SK-N-SH treated with all-trans-retinoic acid at 6 μM for 48 hours (cell line): Measurements from ENCODE around the gene CXCL1.

Source experiments
- ATAC-seq: fragments of 200-7000 bp; cut with Tn5 transposase; 3 replicates; pipeline ENCODE4 v1.9.1; 2020; ENCODE audit warnings: mild to moderate bottlenecking, moderate library complexity
- ARNTL ChIP-seq: fragments of 450-650 bp; formaldehyde crosslinking; IDR thresholded peaks from 2 replicates; pipeline ENCODE4 v1.5.0; 2020; ENCODE audit warnings: low read depth, mild to moderate bottlenecking, moderate library complexity, borderline replicate concordance
- CREB5 ChIP-seq: fragments of 250-450 bp; sonication (Bioruptor Pico); IDR thresholded peaks from 2 replicates; pipeline ENCODE4 v1.5.1; 2020; ENCODE audit warnings: low read depth, mild to moderate bottlenecking, moderate library complexity
- CSDC2 ChIP-seq: fragments of 250-450 bp; sonication (Bioruptor Pico); IDR thresholded peaks from 2 replicates; pipeline ENCODE4 v1.5.0; 2020; ENCODE audit warnings: mild to moderate bottlenecking, moderate library complexity
- CSRNP3 ChIP-seq: fragments of 250-450 bp; sonication (Bioruptor Pico); IDR thresholded peaks from 2 replicates; pipeline ENCODE4 v1.5.1; 2021; ENCODE audit warnings: mild to moderate bottlenecking, moderate library complexity
- GLIS3 ChIP-seq: fragments of 250-450 bp; sonication (Bioruptor Pico); IDR thresholded peaks from 2 replicates; pipeline ENCODE4 v1.5.0; 2020; ENCODE audit warnings: mild to moderate bottlenecking, moderate library complexity
- ISL1 ChIP-seq: fragments of 250-450 bp; sonication (Bioruptor Pico); IDR thresholded peaks from 2 replicates; pipeline ENCODE4 v2.1.2; 2022; ENCODE audit warnings: mild to moderate bottlenecking, moderate library complexity
- OSR1 ChIP-seq: fragments of 250-450 bp; sonication (Bioruptor Pico); IDR thresholded peaks from 2 replicates; pipeline ENCODE4 v1.8.0; 2022; ENCODE audit warnings: moderate library complexity, mild to moderate bottlenecking, inconsistent platforms
- RARB ChIP-seq: fragments of 250-450 bp; sonication (Bioruptor Pico); IDR thresholded peaks from 2 replicates; pipeline ENCODE4 v1.8.0; 2021; ENCODE audit warnings: mild to moderate bottlenecking, moderate library complexity
- SNAI2 ChIP-seq: fragments of 250-450 bp; sonication (Bioruptor Pico); IDR thresholded peaks from 2 replicates; pipeline ENCODE4 v1.5.0; 2020; ENCODE audit warnings: mild to moderate bottlenecking, moderate library complexity
- TCF4 ChIP-seq: fragments of 250-450 bp; sonication (Bioruptor Pico); IDR thresholded peaks from 2 replicates; pipeline ENCODE4 v1.8.0; 2021; ENCODE audit warnings: mild to moderate bottlenecking, moderate library complexity, borderline replicate concordance
- TOX ChIP-seq: fragments of 250-450 bp; sonication (Bioruptor Pico); IDR thresholded peaks from 2 replicates; pipeline ENCODE4 v1.8.0; 2021; ENCODE audit warnings: mild to moderate bottlenecking, moderate library complexity, borderline replicate concordance
- ZC3H10 ChIP-seq: fragments of 250-450 bp; sonication (Bioruptor Pico); IDR thresholded peaks from 2 replicates; pipeline ENCODE4 v1.5.1; 2021; ENCODE audit warnings: mild to moderate bottlenecking, moderate library complexity
- ZFP3 ChIP-seq: fragments of 250-450 bp; sonication (Bioruptor Pico); IDR thresholded peaks from 2 replicates; pipeline ENCODE4 v1.5.0; 2020; ENCODE audit warnings: mild to moderate bottlenecking, moderate library complexity
- ZNF565 ChIP-seq: fragments of 450-650 bp; formaldehyde crosslinking; conservative IDR thresholded peaks from 2 replicates; pipeline ENCODE4 v1.5.0; 2020; ENCODE audit warnings: low read depth, mild to moderate bottlenecking, moderate library complexity
- ZNF70 ChIP-seq: fragments of 450-650 bp; formaldehyde crosslinking; IDR thresholded peaks from 2 replicates; pipeline ENCODE4 v1.5.0; 2020; ENCODE audit warnings: mild to moderate bottlenecking, moderate library complexity
- TF ChIP-seq, protein P1 (sequence below): fragments of 250-450 bp; sonication (Bioruptor Pico); IDR thresholded peaks from 2 replicates; pipeline ENCODE4 v1.5.0; 2020; ENCODE audit warnings: mild to moderate bottlenecking, moderate library complexity
- TF ChIP-seq, protein P2 (sequence below): fragments of 250-450 bp; sonication (Bioruptor Pico); IDR thresholded peaks from 2 replicates; pipeline ENCODE4 v1.8.0; 2020; ENCODE audit warnings: mild to moderate bottlenecking, moderate library complexity, borderline replicate concordance

Gene CXCL1

GRCh38 chr4:73848183-73848777, 20.9 kb upstream of the CXCL1 start:
- ATAC-seq = no peak
- TF ChIP-seq ARNTL (no peak), CSRNP3 (CRISPR knock-in tag) (no peak), CREB5 (no peak), ZNF565 (CRISPR knock-in tag) (no peak), OSR1 (CRISPR knock-in tag) (no peak), SNAI2 (CRISPR knock-in tag) (no peak), CSDC2 (CRISPR knock-in tag) (no peak), ZFP3 (CRISPR knock-in tag) (no peak), GLIS3 (CRISPR knock-in tag) (no peak), RARB (CRISPR knock-in tag) (no peak), ZNF70 (CRISPR knock-in tag) (no peak), ISL1 (no peak), ZC3H10 (CRISPR knock-in tag) (no peak), TCF4 (CRISPR knock-in tag) (no peak)

- TF ChIP-seq CREB5 (no peak), ARNTL (no peak), ISL1 (no peak), OSR1 (CRISPR knock-in tag) (no peak)
- TF ChIP-seq, protein P1, sequence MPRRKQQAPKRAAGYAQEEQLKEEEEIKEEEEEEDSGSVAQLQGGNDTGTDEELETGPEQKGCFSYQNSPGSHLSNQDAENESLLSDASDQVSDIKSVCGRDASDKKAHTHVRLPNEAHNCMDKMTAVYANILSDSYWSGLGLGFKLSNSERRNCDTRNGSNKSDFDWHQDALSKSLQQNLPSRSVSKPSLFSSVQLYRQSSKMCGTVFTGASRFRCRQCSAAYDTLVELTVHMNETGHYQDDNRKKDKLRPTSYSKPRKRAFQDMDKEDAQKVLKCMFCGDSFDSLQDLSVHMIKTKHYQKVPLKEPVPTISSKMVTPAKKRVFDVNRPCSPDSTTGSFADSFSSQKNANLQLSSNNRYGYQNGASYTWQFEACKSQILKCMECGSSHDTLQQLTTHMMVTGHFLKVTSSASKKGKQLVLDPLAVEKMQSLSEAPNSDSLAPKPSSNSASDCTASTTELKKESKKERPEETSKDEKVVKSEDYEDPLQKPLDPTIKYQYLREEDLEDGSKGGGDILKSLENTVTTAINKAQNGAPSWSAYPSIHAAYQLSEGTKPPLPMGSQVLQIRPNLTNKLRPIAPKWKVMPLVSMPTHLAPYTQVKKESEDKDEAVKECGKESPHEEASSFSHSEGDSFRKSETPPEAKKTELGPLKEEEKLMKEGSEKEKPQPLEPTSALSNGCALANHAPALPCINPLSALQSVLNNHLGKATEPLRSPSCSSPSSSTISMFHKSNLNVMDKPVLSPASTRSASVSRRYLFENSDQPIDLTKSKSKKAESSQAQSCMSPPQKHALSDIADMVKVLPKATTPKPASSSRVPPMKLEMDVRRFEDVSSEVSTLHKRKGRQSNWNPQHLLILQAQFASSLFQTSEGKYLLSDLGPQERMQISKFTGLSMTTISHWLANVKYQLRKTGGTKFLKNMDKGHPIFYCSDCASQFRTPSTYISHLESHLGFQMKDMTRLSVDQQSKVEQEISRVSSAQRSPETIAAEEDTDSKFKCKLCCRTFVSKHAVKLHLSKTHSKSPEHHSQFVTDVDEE (CRISPR knock-in tag) = no peak
- TF ChIP-seq, protein P2, sequence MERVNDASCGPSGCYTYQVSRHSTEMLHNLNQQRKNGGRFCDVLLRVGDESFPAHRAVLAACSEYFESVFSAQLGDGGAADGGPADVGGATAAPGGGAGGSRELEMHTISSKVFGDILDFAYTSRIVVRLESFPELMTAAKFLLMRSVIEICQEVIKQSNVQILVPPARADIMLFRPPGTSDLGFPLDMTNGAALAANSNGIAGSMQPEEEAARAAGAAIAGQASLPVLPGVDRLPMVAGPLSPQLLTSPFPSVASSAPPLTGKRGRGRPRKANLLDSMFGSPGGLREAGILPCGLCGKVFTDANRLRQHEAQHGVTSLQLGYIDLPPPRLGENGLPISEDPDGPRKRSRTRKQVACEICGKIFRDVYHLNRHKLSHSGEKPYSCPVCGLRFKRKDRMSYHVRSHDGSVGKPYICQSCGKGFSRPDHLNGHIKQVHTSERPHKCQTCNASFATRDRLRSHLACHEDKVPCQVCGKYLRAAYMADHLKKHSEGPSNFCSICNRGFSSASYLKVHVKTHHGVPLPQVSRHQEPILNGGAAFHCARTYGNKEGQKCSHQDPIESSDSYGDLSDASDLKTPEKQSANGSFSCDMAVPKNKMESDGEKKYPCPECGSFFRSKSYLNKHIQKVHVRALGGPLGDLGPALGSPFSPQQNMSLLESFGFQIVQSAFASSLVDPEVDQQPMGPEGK = no peak
- ATAC-seq = no peak
Observed at GRCh38 chr4:73850261-73850970, 18.8 kb upstream of the CXCL1 start.

DNA sequence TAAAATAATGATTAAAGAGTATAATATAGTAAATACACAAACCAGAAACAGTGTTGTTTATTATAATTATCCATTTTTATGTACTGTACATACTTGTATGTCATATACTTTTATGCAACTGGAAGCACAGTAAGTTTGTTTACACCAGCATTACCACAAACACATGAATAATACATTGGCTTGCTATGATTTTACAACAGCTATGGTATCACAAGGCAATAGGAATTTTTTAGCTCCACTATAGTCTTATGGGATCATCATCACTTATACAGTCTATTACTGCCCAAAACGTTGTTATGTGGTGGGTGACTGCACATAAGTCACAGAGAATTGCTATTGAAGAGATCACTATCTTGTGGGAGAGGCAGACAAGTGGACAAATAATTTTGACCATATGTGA, 17.9 kb upstream of the CXCL1 start:
- TF ChIP-seq SNAI2 (CRISPR knock-in tag) = no peak
- TF ChIP-seq, protein P1 (CRISPR knock-in tag) = no peak
- no peak for TF ChIP-seq ISL1
- no peak for TF ChIP-seq TOX (CRISPR knock-in tag)
- no peak for ATAC-seq
